ENCODE data around the gene OCLN. TPM values are rescaled to one million over a fixed set of nuclear protein-coding genes. Genes with fewer than 3 reads are reported as not detected.

The OCLN gene
- total and polyA plus RNA-seq, 2 experiments from 2014 or later = 14.3 to 61.6 TPM

- Mint-ChIP-seq H3K27ac (no peak overlapping the region), H3K4me1 (peaks cover 25% of the 10 kb centered on the region), H3K9me3 (no peaks in the 10 kb centered on the region), H3K36me3 (ENCODE audit: low read depth) (peaks cover 13% of the 10 kb centered on the region), H3K4me3 (no peak overlapping the region), H3K27me3 (ENCODE audit: insufficient read depth, low read depth, poor library complexity) (peaks cover 2% of the 10 kb centered on the region)
- H3K4me1 ChIP-seq (ENCODE audit: insufficient read depth) = peaks cover 6% of the 10 kb centered on the region
- H4K20me1 ChIP-seq (replicated peaks; ENCODE audit: insufficient read depth) = 0 out of 2 replicates have a peak, but pooled peaks cover 5% of the 10 kb centered on the region
- TF ChIP-seq, protein P1, sequence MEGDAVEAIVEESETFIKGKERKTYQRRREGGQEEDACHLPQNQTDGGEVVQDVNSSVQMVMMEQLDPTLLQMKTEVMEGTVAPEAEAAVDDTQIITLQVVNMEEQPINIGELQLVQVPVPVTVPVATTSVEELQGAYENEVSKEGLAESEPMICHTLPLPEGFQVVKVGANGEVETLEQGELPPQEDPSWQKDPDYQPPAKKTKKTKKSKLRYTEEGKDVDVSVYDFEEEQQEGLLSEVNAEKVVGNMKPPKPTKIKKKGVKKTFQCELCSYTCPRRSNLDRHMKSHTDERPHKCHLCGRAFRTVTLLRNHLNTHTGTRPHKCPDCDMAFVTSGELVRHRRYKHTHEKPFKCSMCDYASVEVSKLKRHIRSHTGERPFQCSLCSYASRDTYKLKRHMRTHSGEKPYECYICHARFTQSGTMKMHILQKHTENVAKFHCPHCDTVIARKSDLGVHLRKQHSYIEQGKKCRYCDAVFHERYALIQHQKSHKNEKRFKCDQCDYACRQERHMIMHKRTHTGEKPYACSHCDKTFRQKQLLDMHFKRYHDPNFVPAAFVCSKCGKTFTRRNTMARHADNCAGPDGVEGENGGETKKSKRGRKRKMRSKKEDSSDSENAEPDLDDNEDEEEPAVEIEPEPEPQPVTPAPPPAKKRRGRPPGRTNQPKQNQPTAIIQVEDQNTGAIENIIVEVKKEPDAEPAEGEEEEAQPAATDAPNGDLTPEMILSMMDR (conservative IDR thresholded peaks at IDR 0.05; ENCODE audit: low read depth in 2 of 2) = no peak
- TF ChIP-seq POLR2AphosphoS5 (IDR thresholded peaks at IDR 0.05; ENCODE audit: low read depth) (no peak), EZH2 (IDR thresholded peaks at IDR 0.05; ENCODE audit: low read depth, unreplicated experiment) (no peak), ETS1 (IDR thresholded peaks at IDR 0.05) (no peak), REST (IDR thresholded peaks at IDR 0.05; ENCODE audit: unreplicated experiment) (no peak), JUNB (IDR thresholded peaks at IDR 0.05; ENCODE audit: unreplicated experiment) (no peak)
- H2AFZ ChIP-seq = no peak overlapping the region
- no peaks in the 10 kb centered on the region for H3K36me3 ChIP-seq (ENCODE audit: insufficient read depth)
- peak overlapping the region; percentile 19; the same call in 1 of the 2 replicates for H3K4me2 ChIP-seq
- ATAC-seq (no peak), DNase-seq (ENCODE audit: low spot score) (no peak)
- peaks cover 3% of the 10 kb centered on the region; the same call in 1 of the 2 replicates for H3K79me2 ChIP-seq (replicated peaks; ENCODE audit: insufficient read depth)
- H3K27ac ChIP-seq (ENCODE audit: low read depth) = no peak overlapping the region
- H3K27me3 ChIP-seq (ENCODE audit: insufficient read depth) = no peaks in the 10 kb centered on the region
- H3K4me3 ChIP-seq = no peak overlapping the region
- H3F3A ChIP-seq (replicated peaks; ENCODE audit: low read depth) = no peaks in the 10 kb centered on the region
- H3K9me2 ChIP-seq (ENCODE audit: insufficient read depth) = no peaks in the 10 kb centered on the region
Observed at GRCh38 chr5:69528609-69529008, 36.0 kb downstream of the OCLN start.

- Histone ChIP-seq H4K20me1 (replicated peaks; ENCODE audit: insufficient read depth) (0 out of 2 replicates have a peak, but pooled peaks cover 5% of the 10 kb centered on the region), H3K27me3 (ENCODE audit: insufficient read depth) (no peaks in the 10 kb centered on the region), H3K79me2 (replicated peaks; ENCODE audit: insufficient read depth) (peaks cover 3% of the 10 kb centered on the region; the same call in 1 of the 2 replicates), H3K4me2 (no peak overlapping the region), H2AFZ (no peak overlapping the region), H3K27ac (ENCODE audit: low read depth) (0 out of 2 replicates have a peak overlapping the region, but pooled peaks have one; percentile 22), H3K4me3 (no peak overlapping the region), H3K9me2 (ENCODE audit: insufficient read depth) (no peaks in the 10 kb centered on the region), H3F3A (replicated peaks; ENCODE audit: low read depth) (no peaks in the 10 kb centered on the region), H3K36me3 (ENCODE audit: insufficient read depth) (no peaks in the 10 kb centered on the region), H3K4me1 (ENCODE audit: insufficient read depth) (peaks cover 6% of the 10 kb centered on the region)
- Mint-ChIP-seq H3K27ac (peak overlapping the region; percentile 37; the same call in 1 of the 2 replicates), H3K4me1 (peaks cover 25% of the 10 kb centered on the region), H3K36me3 (ENCODE audit: low read depth) (peaks cover 13% of the 10 kb centered on the region), H3K27me3 (ENCODE audit: insufficient read depth, low read depth, poor library complexity) (no peaks in the 10 kb centered on the region), H3K9me3 (no peaks in the 10 kb centered on the region), H3K4me3 (no peak overlapping the region)
- ATAC-seq (peak; percentile 25; the same call in 2 of the 3 replicates), DNase-seq (ENCODE audit: low spot score) (no peak)
- TF ChIP-seq POLR2AphosphoS5 (IDR thresholded peaks at IDR 0.05; ENCODE audit: low read depth) = no peak
- no peak for TF ChIP-seq EZH2 (IDR thresholded peaks at IDR 0.05; ENCODE audit: low read depth, unreplicated experiment)
- no peak for TF ChIP-seq ETS1 (IDR thresholded peaks at IDR 0.05)
Observed at GRCh38 chr5:69530561-69531405, 38.2 kb downstream of the OCLN start.

Data from GM23338 (cell line).